Measurements from ENCODE around the gene ASB15. TPM values are rescaled to one million over a fixed set of nuclear protein-coding genes. Genes with fewer than 3 reads are reported as not detected.

The ASB15 gene
- total RNA-seq, 2 donors from 2014 or later: 18.9 to 34.3 TPM

- DNase-seq: no peak
- intact Hi-C loops (cut with DNase I): no loop called here
- no peak for ATAC-seq
These were observed 51.5 kb downstream of the ASB15 start for GRCh38 chr7:123653162-123653561.

- DNase-seq (peak; percentile 55), ATAC-seq (peak; percentile 84 to 89)
- intact Hi-C loops (cut with DNase I): no loop called here
These were observed 54.0 kb downstream of the ASB15 start, which contains the start of gene LMOD2 for GRCh38 chr7:123655614-123656013. LMOD2 (plus strand) TSS chr7:123655866; CDS start chr7:123655964, 98 bp downstream.

- no peak for DNase-seq
- intact Hi-C loops (cut with DNase I): no loop called here
- peak in 1 of 2 donors; percentile 26 for ATAC-seq
These were observed 55.1 kb downstream of the ASB15 start for GRCh38 chr7:123656544-123657303.

- intact Hi-C loops (cut with DNase I): no loop called here
- no peak for DNase-seq
- peak; percentile 39 to 54 for ATAC-seq
These were observed 55.7 kb downstream of the ASB15 start for GRCh38 chr7:123657304-123657685.

- DNase-seq (no peak), ATAC-seq (no peak)
- intact Hi-C loops (cut with DNase I): no loop called here
These were observed 56.4 kb downstream of the ASB15 start for GRCh38 chr7:123658023-123658422.

GRCh38 chr7:123660514-123661354 lies 59.1 kb downstream of the ASB15 start:
- intact Hi-C loops (cut with DNase I): no loop called here
- DNase-seq (no peak), ATAC-seq (peak in 1 of 2 donors; percentile 15)

- ATAC-seq: no peak
- intact Hi-C loops (cut with DNase I): no loop called here
- no peak for DNase-seq
These were observed 60.1 kb downstream of the ASB15 start for GRCh38 chr7:123661765-123662164.

GRCh38 chr7:123662293-123662692 lies 60.7 kb downstream of the ASB15 start:
- no peak for DNase-seq
- no peak for ATAC-seq

GRCh38 chr7:123662755-123663154 lies 61.1 kb downstream of the ASB15 start:
- intact Hi-C loops (cut with DNase I): no loop called here
- ATAC-seq: no peak
- no peak for DNase-seq

More at GRCh38 chr7:123662293-123662692, 60.7 kb downstream of the ASB15 start:
- intact Hi-C loops (cut with DNase I): no loop called here

- ATAC-seq: no peak
- DNase-seq: no peak
- intact Hi-C loops (cut with DNase I): no loop called here
These were observed 61.6 kb downstream of the ASB15 start for GRCh38 chr7:123663200-123663599.

GRCh38 chr7:123665157-123665556 lies 63.5 kb downstream of the ASB15 start:
- DNase-seq (no peak), ATAC-seq (no peak)
- intact Hi-C loops (cut with DNase I): no loop called here

GRCh38 chr7:123665896-123666295 lies 64.3 kb downstream of the ASB15 start:
- ATAC-seq (no peak), DNase-seq (no peak)
- intact Hi-C loops (cut with DNase I): no loop called here

GRCh38 chr7:123666492-123666891 lies 64.9 kb downstream of the ASB15 start:
- intact Hi-C loops (cut with DNase I): no loop called here
- ATAC-seq: peak in 1 of 2 donors; percentile 71
- no peak for DNase-seq

- no peak for DNase-seq
- intact Hi-C loops (cut with DNase I): no loop called here
- ATAC-seq: no peak
These were observed 67.9 kb downstream of the ASB15 start for GRCh38 chr7:123669485-123669884.

GRCh38 chr7:123673137-123673732 lies 71.6 kb downstream of the ASB15 start:
- ATAC-seq: no peak
- intact Hi-C loops (cut with DNase I): no loop called here

GRCh38 chr7:123673752-123674398 lies 72.3 kb downstream of the ASB15 start:
- intact Hi-C loops (cut with DNase I): no loop called here
- DNase-seq (no peak), ATAC-seq (peak; percentile 50 to 71)

More at GRCh38 chr7:123673137-123673732, 71.6 kb downstream of the ASB15 start:
- no peak for DNase-seq

- ATAC-seq (peak; percentile 15 to 36), DNase-seq (no peak)
- intact Hi-C loops (cut with DNase I): no loop called here
These were observed 73.0 kb downstream of the ASB15 start for GRCh38 chr7:123674399-123675180.

- intact Hi-C loops (cut with DNase I): no loop called here
These were observed 73.5 kb downstream of the ASB15 start for GRCh38 chr7:123675181-123675473.

More at GRCh38 chr7:123675181-123675473, 73.5 kb downstream of the ASB15 start:
- peak in 1 of 2 donors; percentile 51 for ATAC-seq
- DNase-seq: no peak
